Islet precursor cell (in vitro differentiated cells): ENCODE results near the gene EDN1.

ENCODE experiments used
- DNase-seq: peaks from one replicate; pipeline ENCODE4 v3.0.0-alpha.2; 2018

EDN1 gene

GRCh38 chr6:12289933-12290820 lies at the start of gene EDN1:
EDN1 (plus strand) TSS chr6:12290361; CDS start chr6:12290630, 269 bp downstream.
- DNase-seq: peak; percentile 95

- no peak for DNase-seq
Observed at GRCh38 chr6:12241493-12242175, 48.5 kb upstream of the EDN1 start.

GRCh38 chr6:12243169-12243568 lies 47.0 kb upstream of the EDN1 start:
- DNase-seq: no peak

GRCh38 chr6:12245360-12245759 lies 44.8 kb upstream of the EDN1 start:
- DNase-seq: no peak

GRCh38 chr6:12245763-12246718 lies 44.1 kb upstream of the EDN1 start:
- no peak for DNase-seq

- no peak for DNase-seq
Observed at GRCh38 chr6:12246900-12247299, 43.3 kb upstream of the EDN1 start.

- no peak for DNase-seq
Observed at GRCh38 chr6:12249541-12250382, 40.4 kb upstream of the EDN1 start.

- no peak for DNase-seq
Observed at GRCh38 chr6:12250383-12250770, 39.8 kb upstream of the EDN1 start.

GRCh38 chr6:12254210-12254609 lies 36.0 kb upstream of the EDN1 start:
- DNase-seq: no peak

- DNase-seq: no peak
Observed at GRCh38 chr6:12258191-12258590, 32.0 kb upstream of the EDN1 start.

GRCh38 chr6:12258591-12259075 lies 31.5 kb upstream of the EDN1 start:
- no peak for DNase-seq

- no peak for DNase-seq
Observed at GRCh38 chr6:12260458-12261093, 29.6 kb upstream of the EDN1 start.

GRCh38 chr6:12261502-12261901 lies 28.7 kb upstream of the EDN1 start:
- DNase-seq: no peak

- no peak for DNase-seq
Observed at GRCh38 chr6:12262236-12263061, 27.7 kb upstream of the EDN1 start.

GRCh38 chr6:12263403-12263802 lies 26.8 kb upstream of the EDN1 start:
- DNase-seq: no peak

GRCh38 chr6:12264671-12265070 lies 25.5 kb upstream of the EDN1 start:
- DNase-seq: no peak

- no peak for DNase-seq
Observed at GRCh38 chr6:12265296-12265695, 24.9 kb upstream of the EDN1 start.

- no peak for DNase-seq
Observed at GRCh38 chr6:12265791-12266190, 24.4 kb upstream of the EDN1 start.

- DNase-seq: no peak
Observed at GRCh38 chr6:12266571-12266970, 23.6 kb upstream of the EDN1 start.

- no peak for DNase-seq
Observed at GRCh38 chr6:12269110-12269509, 21.1 kb upstream of the EDN1 start.
